Measurements from ENCODE around the gene MEPCE. TPM values are rescaled to one million over a fixed set of nuclear protein-coding genes. Genes with fewer than 3 reads are reported as not detected.

The MEPCE gene
- total and polyA plus RNA-seq, 9 of the 15 experiments (the other 6 are each of a cell fraction or from before 2014, with no cell fraction given) = 10.9 to 76.3 (median 44.1) TPM

- TF ChIP-seq ZNF407 (IDR thresholded peaks at IDR 0.05; ENCODE audit: low read depth) (no peak), REST (IDR thresholded peaks at IDR 0.05; ENCODE audit: borderline replicate concordance) (peak; percentile 94), REST (CRISPR knock-in tag; IDR thresholded peaks at IDR 0.05; ENCODE audit: low read depth) (0 out of 2 replicates have a peak, but pooled peaks have one; percentile 24), TCFL5 (CRISPR knock-in tag; conservative IDR thresholded peaks at IDR 0.05) (no peak), TEAD2 (tag; IDR thresholded peaks at IDR 0.05) (no peak), E2F3 (CRISPR knock-in tag; IDR thresholded peaks at IDR 0.05) (no peak), ZNF217 (CRISPR knock-in tag; IDR thresholded peaks at IDR 0.05) (no peak), ZC3H8 (IDR thresholded peaks at IDR 0.05) (no peak), LEF1 (IDR thresholded peaks at IDR 0.05) (no peak)
- TF ChIP-seq, protein P1, sequence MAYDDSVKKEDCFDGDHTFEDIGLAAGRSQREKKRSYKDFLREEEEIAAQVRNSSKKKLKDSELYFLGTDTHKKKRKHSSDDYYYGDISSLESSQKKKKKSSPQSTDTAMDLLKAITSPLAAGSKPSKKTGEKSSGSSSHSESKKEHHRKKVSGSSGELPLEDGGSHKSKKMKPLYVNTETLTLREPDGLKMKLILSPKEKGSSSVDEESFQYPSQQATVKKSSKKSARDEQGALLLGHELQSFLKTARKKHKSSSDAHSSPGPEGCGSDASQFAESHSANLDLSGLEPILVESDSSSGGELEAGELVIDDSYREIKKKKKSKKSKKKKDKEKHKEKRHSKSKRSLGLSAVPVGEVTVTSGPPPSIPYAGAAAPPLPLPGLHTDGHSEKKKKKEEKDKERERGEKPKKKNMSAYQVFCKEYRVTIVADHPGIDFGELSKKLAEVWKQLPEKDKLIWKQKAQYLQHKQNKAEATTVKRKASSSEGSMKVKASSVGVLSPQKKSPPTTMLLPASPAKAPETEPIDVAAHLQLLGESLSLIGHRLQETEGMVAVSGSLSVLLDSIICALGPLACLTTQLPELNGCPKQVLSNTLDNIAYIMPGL (CRISPR knock-in tag; IDR thresholded peaks at IDR 0.05) = peak; percentile 89; the same call in 1 of the 2 replicates
These were observed 53.6 kb downstream of the MEPCE start (continued) for GRCh38 chr7:100483090-100483721.
